ENCODE results near the gene AQP5.

Gene AQP5

GRCh38 chr12:49930515-49931288 is 31.0 kb upstream of the AQP5 start:
- DNase-seq (ENCODE audit: low read depth, low spot score) = no peak
- no peak overlapping the region for H3K4me3 ChIP-seq (ENCODE audit: low read length)

GRCh38 chr12:49932023-49932422 is 29.6 kb upstream of the AQP5 start:
- DNase-seq (ENCODE audit: low read depth, low spot score) = no peak
- H3K4me3 ChIP-seq (ENCODE audit: low read length) = no peak overlapping the region

GRCh38 chr12:49932533-49933130 is 29.0 kb upstream of the AQP5 start:
- no peak overlapping the region for H3K4me3 ChIP-seq (ENCODE audit: low read length)
- DNase-seq (ENCODE audit: low read depth, low spot score) = no peak

- no peak overlapping the region for H3K4me3 ChIP-seq (ENCODE audit: low read length)
- DNase-seq (ENCODE audit: low read depth, low spot score) = no peak
Observed at GRCh38 chr12:49933796-49934195, 27.9 kb upstream of the AQP5 start.

GRCh38 chr12:49934505-49934904 is 27.2 kb upstream of the AQP5 start:
- no peak overlapping the region for H3K4me3 ChIP-seq (ENCODE audit: low read length)
- no peak for DNase-seq (ENCODE audit: low read depth, low spot score)

GRCh38 chr12:49936925-49937324 is 24.7 kb upstream of the AQP5 start:
- no peak overlapping the region for H3K4me3 ChIP-seq (ENCODE audit: low read length)
- no peak for DNase-seq (ENCODE audit: low read depth, low spot score)

- no peak for DNase-seq (ENCODE audit: low read depth, low spot score)
- H3K4me3 ChIP-seq (ENCODE audit: low read length) = no peak overlapping the region
Observed at GRCh38 chr12:49937639-49938300, 23.9 kb upstream of the AQP5 start.

- no peak overlapping the region for H3K4me3 ChIP-seq (ENCODE audit: low read length)
- no peak for DNase-seq (ENCODE audit: low read depth, low spot score)
Observed at GRCh38 chr12:49939307-49939706, 22.4 kb upstream of the AQP5 start.

GRCh38 chr12:49939707-49940106 is 22.0 kb upstream of the AQP5 start:
- no peak for DNase-seq (ENCODE audit: low read depth, low spot score)
- no peak overlapping the region for H3K4me3 ChIP-seq (ENCODE audit: low read length)

- DNase-seq (ENCODE audit: low read depth, low spot score) = no peak
- no peak overlapping the region for H3K4me3 ChIP-seq (ENCODE audit: low read length)
Observed at GRCh38 chr12:49941556-49942511, 19.8 kb upstream of the AQP5 start.

GRCh38 chr12:49942512-49942893 is 19.2 kb upstream of the AQP5 start:
- no peak overlapping the region for H3K4me3 ChIP-seq (ENCODE audit: low read length)
- DNase-seq (ENCODE audit: low read depth, low spot score) = no peak

GRCh38 chr12:49942921-49943624 is 18.6 kb upstream of the AQP5 start:
- no peak for DNase-seq (ENCODE audit: low read depth, low spot score)

GRCh38 chr12:49943625-49943960 is 18.1 kb upstream of the AQP5 start:
- H3K4me3 ChIP-seq (ENCODE audit: low read length) = no peak overlapping the region
- no peak for DNase-seq (ENCODE audit: low read depth, low spot score)

More at GRCh38 chr12:49942921-49943624, 18.6 kb upstream of the AQP5 start:
- H3K4me3 ChIP-seq (ENCODE audit: low read length) = no peak overlapping the region

GRCh38 chr12:49944046-49944445 is 17.6 kb upstream of the AQP5 start:
- no peak for DNase-seq (ENCODE audit: low read depth, low spot score)

GRCh38 chr12:49944718-49945117 is 17.0 kb upstream of the AQP5 start:
- DNase-seq (ENCODE audit: low read depth, low spot score) = no peak
- no peak overlapping the region; the same call in 1 of the 2 replicates for H3K4me3 ChIP-seq (ENCODE audit: low read length)

More at GRCh38 chr12:49944046-49944445, 17.6 kb upstream of the AQP5 start:
- H3K4me3 ChIP-seq (ENCODE audit: low read length) = no peak overlapping the region

GRCh38 chr12:49945394-49946080 is 16.1 kb upstream of the AQP5 start:
- H3K4me3 ChIP-seq (ENCODE audit: low read length) = peak overlapping the region; percentile 50
- DNase-seq (ENCODE audit: low read depth, low spot score) = peak; percentile 72

- H3K4me3 ChIP-seq (ENCODE audit: low read length) = no peak overlapping the region
- no peak for DNase-seq (ENCODE audit: low read depth, low spot score)
Observed at GRCh38 chr12:49946086-49946485, 15.6 kb upstream of the AQP5 start.

GRCh38 chr12:49946497-49946896 is 15.2 kb upstream of the AQP5 start:
- no peak for DNase-seq (ENCODE audit: low read depth, low spot score)
- no peak overlapping the region for H3K4me3 ChIP-seq (ENCODE audit: low read length)

Data from Jurkat, Clone E6-1 (cell line).